Hepatocyte (in vitro differentiated cells): Measurements from ENCODE around the gene NSUN7.

Source experiments
- EZH2 ChIP-seq: fragments of 200-600 bp; sonication (generic); IDR thresholded peaks from 2 replicates; pipeline ENCODE4 v1.6.1; 2016; ENCODE audit warnings: antibody characterized with exemption, mild to moderate bottlenecking, borderline replicate concordance
- EZH2phosphoT487 ChIP-seq: fragments of 200-600 bp; sonication (generic); IDR thresholded peaks from one replicate; pipeline ENCODE4 v1.6.1; 2018; ENCODE audit warnings: antibody characterized with exemption, mild to moderate bottlenecking, low read depth, moderate library complexity; ENCODE audit not compliant: unreplicated experiment, severe bottlenecking
- TF ChIP-seq, protein P1 (sequence below): fragments of 200-600 bp; sonication (generic); IDR thresholded peaks from 2 replicates; pipeline ENCODE4 v1.5.1; 2016; ENCODE audit warnings: antibody characterized with exemption, mild to moderate bottlenecking; ENCODE audit not compliant: poor library complexity

GRCh38 chr4:40820101-40820500, 70.3 kb downstream of the NSUN7 start:
- TF ChIP-seq, protein P1, sequence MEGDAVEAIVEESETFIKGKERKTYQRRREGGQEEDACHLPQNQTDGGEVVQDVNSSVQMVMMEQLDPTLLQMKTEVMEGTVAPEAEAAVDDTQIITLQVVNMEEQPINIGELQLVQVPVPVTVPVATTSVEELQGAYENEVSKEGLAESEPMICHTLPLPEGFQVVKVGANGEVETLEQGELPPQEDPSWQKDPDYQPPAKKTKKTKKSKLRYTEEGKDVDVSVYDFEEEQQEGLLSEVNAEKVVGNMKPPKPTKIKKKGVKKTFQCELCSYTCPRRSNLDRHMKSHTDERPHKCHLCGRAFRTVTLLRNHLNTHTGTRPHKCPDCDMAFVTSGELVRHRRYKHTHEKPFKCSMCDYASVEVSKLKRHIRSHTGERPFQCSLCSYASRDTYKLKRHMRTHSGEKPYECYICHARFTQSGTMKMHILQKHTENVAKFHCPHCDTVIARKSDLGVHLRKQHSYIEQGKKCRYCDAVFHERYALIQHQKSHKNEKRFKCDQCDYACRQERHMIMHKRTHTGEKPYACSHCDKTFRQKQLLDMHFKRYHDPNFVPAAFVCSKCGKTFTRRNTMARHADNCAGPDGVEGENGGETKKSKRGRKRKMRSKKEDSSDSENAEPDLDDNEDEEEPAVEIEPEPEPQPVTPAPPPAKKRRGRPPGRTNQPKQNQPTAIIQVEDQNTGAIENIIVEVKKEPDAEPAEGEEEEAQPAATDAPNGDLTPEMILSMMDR: no peak
- TF ChIP-seq EZH2 (no peak), EZH2phosphoT487 (no peak)
